Astrocyte (in vitro differentiated cells and primary cell): ENCODE results near the gene ANKRD28.

Experiments
- EZH2 ChIP-seq: IDR thresholded peaks from 2 replicates; pipeline ENCODE4 v1.6.1; 2012; ENCODE audit warnings: mild to moderate bottlenecking, low read length, inconsistent platforms; ENCODE audit not compliant: insufficient read depth
- TF ChIP-seq, protein P1 (sequence below): IDR thresholded peaks from 2 replicates; pipeline ENCODE4 v1.5.1; 2011; ENCODE audit warnings: low read depth, mild to moderate bottlenecking, inconsistent platforms, low read length, moderate library complexity; ENCODE audit not compliant: insufficient read depth

DNA sequence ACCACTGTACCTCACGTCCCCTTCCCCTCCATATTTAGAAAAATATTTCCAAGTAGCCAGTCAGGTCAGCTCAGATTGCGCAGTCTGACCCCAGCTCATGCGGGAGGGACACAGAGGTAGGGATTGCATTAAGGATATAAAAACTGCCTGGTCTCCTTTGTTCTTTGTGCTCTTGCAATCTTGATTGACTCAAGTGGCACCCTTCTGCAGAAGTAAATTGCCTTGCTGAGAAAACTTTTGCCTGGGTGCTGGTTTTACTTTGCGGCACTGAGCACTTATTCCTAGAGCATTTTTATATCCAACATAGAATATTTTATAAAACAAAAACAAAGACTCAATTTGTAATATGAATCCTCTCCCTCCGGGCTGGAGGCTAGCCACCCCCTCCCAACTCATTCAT lies 141.4 kb downstream of the ANKRD28 start:
- TF ChIP-seq EZH2: no peak
- TF ChIP-seq, protein P1, sequence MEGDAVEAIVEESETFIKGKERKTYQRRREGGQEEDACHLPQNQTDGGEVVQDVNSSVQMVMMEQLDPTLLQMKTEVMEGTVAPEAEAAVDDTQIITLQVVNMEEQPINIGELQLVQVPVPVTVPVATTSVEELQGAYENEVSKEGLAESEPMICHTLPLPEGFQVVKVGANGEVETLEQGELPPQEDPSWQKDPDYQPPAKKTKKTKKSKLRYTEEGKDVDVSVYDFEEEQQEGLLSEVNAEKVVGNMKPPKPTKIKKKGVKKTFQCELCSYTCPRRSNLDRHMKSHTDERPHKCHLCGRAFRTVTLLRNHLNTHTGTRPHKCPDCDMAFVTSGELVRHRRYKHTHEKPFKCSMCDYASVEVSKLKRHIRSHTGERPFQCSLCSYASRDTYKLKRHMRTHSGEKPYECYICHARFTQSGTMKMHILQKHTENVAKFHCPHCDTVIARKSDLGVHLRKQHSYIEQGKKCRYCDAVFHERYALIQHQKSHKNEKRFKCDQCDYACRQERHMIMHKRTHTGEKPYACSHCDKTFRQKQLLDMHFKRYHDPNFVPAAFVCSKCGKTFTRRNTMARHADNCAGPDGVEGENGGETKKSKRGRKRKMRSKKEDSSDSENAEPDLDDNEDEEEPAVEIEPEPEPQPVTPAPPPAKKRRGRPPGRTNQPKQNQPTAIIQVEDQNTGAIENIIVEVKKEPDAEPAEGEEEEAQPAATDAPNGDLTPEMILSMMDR: no peak
